GM12864 (cell line): ENCODE data around the gene LIF.

Source experiments
- DNase-seq: peaks from one replicate; pipeline ENCODE4 v3.0.0-alpha.2; 2011; ENCODE audit warnings: low read depth
- H3K4me3 ChIP-seq: 2 replicates; pipeline ENCODE4 v1.5.1; 2011; ENCODE audit warnings: mild to moderate bottlenecking, low read depth, low read length, control low read depth
- CTCF ChIP-seq: IDR thresholded peaks from 2 replicates; pipeline ENCODE4 v1.5.1; 2011; ENCODE audit warnings: low read depth, mild to moderate bottlenecking, moderate library complexity, low read length, control low read depth, inconsistent platforms; ENCODE audit errors: missing control alignments

The LIF gene

GRCh38 chr22:30211124-30211820 lies 35.3 kb downstream of the LIF start:
- no peak for TF ChIP-seq CTCF
- no peak for DNase-seq
- H3K4me3 ChIP-seq: no peak overlapping the region

- no peak overlapping the region for H3K4me3 ChIP-seq
- TF ChIP-seq CTCF: no peak
- DNase-seq: no peak
Observed at GRCh38 chr22:30210235-30210909, 36.2 kb downstream of the LIF start.

GRCh38 chr22:30209642-30210041 lies 36.9 kb downstream of the LIF start:
- no peak overlapping the region for H3K4me3 ChIP-seq
- DNase-seq: no peak
- TF ChIP-seq CTCF: no peak

GRCh38 chr22:30208631-30209603 lies 37.6 kb downstream of the LIF start:
- no peak for DNase-seq
- no peak for TF ChIP-seq CTCF
- no peak overlapping the region for H3K4me3 ChIP-seq

- H3K4me3 ChIP-seq: no peak overlapping the region
- no peak for DNase-seq
- TF ChIP-seq CTCF: no peak
Observed at GRCh38 chr22:30206944-30207343, 39.6 kb downstream of the LIF start.

GRCh38 chr22:30205281-30206115 lies 41.1 kb downstream of the LIF start:
- no peak for TF ChIP-seq CTCF
- no peak for DNase-seq
- no peak overlapping the region for H3K4me3 ChIP-seq
